Prostate gland (tissue), 2 donors: Measurements from ENCODE around the gene COL12A1. TPM values are rescaled to one million over a fixed set of nuclear protein-coding genes. Genes with fewer than 3 reads are reported as not detected.

Experiments
- DNase-seq: peaks from one replicate; pipeline ENCODE4 v3.0.0-alpha.2; 2019; ENCODE audit warnings: low spot score
- H3K27ac ChIP-seq, 2 donors: fragments of 200-600 bp; sonication (generic); 2 replicates each; pipeline ENCODE4 v1.5.1; 2017 to 2019
- H3K27me3 ChIP-seq: fragments of 200-600 bp; sonication (generic); replicated peaks from 2 replicates; pipeline ENCODE4 v1.5.1; 2019; ENCODE audit not compliant: insufficient read depth
- H3K36me3 ChIP-seq, 2 donors: fragments of 200-600 bp; sonication (generic); 1 replicate in 1 of 2; 2 replicates in 1 of 2; pipeline versions ENCODE4 v1.5.1 to v1.8.1; 2017 to 2019
- H3K4me1 ChIP-seq: fragments of 200-600 bp; sonication (generic); replicated peaks from 2 replicates; pipeline ENCODE4 v1.5.1; 2019
- H3K4me3 ChIP-seq, 2 donors: fragments of 200-600 bp; sonication (generic); 2 replicates each; pipeline ENCODE4 v1.5.1; 2017 to 2019
- H3K9me3 ChIP-seq: fragments of 200-600 bp; sonication (generic); 2 replicates; pipeline ENCODE4 v1.5.1; 2017
- CTCF ChIP-seq, 4 experiments: fragments of 200-600 bp in 2 of 4; fragments of 450-650 bp in 2 of 4; sonication (generic) in 2 of 4; IDR thresholded peaks; 1 replicate in 3 of 4; 2 replicates in 1 of 4; pipeline ENCODE4 v1.5.1; 2016 to 2019; ENCODE audit warnings: antibody characterized with exemption in 4 of 4, mild to moderate bottlenecking in 2 of 4, moderate library complexity in 2 of 4
- POLR2A ChIP-seq: fragments of 450-650 bp; IDR thresholded peaks from one replicate; pipeline ENCODE4 v1.6.1; 2016; ENCODE audit warnings: antibody characterized with exemption, mild to moderate bottlenecking
- POLR2AphosphoS5 ChIP-seq: sonication (generic); formaldehyde crosslinking; IDR thresholded peaks from one replicate; pipeline ENCODE4 v1.6.1; 2017; ENCODE audit warnings: antibody characterized with exemption
- WGBS: methylation state at CpG from one replicate; pipeline ENCODE4 v1.1.5; 2018; 5-methylcytosine and 5-hydroxymethylcytosine counted together
- intact Hi-C: fragments of 100-400 bp; cut with DNase I; formaldehyde crosslinking; loops from one replicate; pipeline ENCODE4 v1.14.2; 2022
- total RNA-seq, 2 donors: library from RNA; depleted of rRNA; stranded (reverse); fragments of >200 nt; gene quantifications; one replicate each; pipeline ENCODE4 v1.1.0, GENCODE V29; 2016

The COL12A1 gene
- total RNA-seq, 2 donors from 2014 or later: 8.6 to 40.6 TPM

GRCh38 chr6:75210885-75211739, 5.3 kb upstream of the COL12A1 start:
- no peak overlapping the region for H3K4me3 ChIP-seq
- H3K27ac ChIP-seq: no peak overlapping the region
- H3K27me3 ChIP-seq: no peaks in the 10 kb centered on the region
- H3K36me3 ChIP-seq: no peaks in the 10 kb centered on the region
- intact Hi-C loops: loop anchor here (5.0 kb wide), 1 partner anchor 1239 kb away; no protein-coding TSS in a partner anchor
- no peaks in the 10 kb centered on the region for H3K9me3 ChIP-seq
- H3K4me1 ChIP-seq: no peaks in the 10 kb centered on the region
- TF ChIP-seq POLR2A: no peak
- TF ChIP-seq CTCF (IDR thresholded peaks at IDR 0.05): peak; percentile 60 to 82 (median 77)
- no peak for TF ChIP-seq POLR2AphosphoS5
- DNase-seq: peak; percentile 59
- WGBS: 30% methylated on average over 10 of the region's 10 CpGs

- DNase-seq: no peak
- no peaks in the 10 kb centered on the region for H3K9me3 ChIP-seq
- TF ChIP-seq POLR2A (no peak), POLR2AphosphoS5 (no peak), CTCF (IDR thresholded peaks at IDR 0.05) (no peak)
- no peaks in the 10 kb centered on the region for H3K36me3 ChIP-seq
- no peak overlapping the region for H3K27ac ChIP-seq
- peaks cover 3% of the 10 kb centered on the region for H3K27me3 ChIP-seq
- no peak overlapping the region for H3K4me3 ChIP-seq
- 24% methylated on average over 7 of the region's 7 CpGs for WGBS
- no peaks in the 10 kb centered on the region for H3K4me1 ChIP-seq
- intact Hi-C loops: loop anchor here (5.0 kb wide), 2 partner anchors 1117 to 1352 kb away; no protein-coding TSS in a partner anchor
Measured at GRCh38 chr6:75209184-75209723, 3.4 kb upstream of the COL12A1 start.

GRCh38 chr6:75208298-75209183, 2.7 kb upstream of the COL12A1 start:
- peak; percentile 47 for TF ChIP-seq POLR2AphosphoS5
- TF ChIP-seq POLR2A: no peak
- TF ChIP-seq CTCF (IDR thresholded peaks at IDR 0.05): peak; percentile 47 to 89 (median 84)
- no peak overlapping the region for H3K27ac ChIP-seq
- no peaks in the 10 kb centered on the region for H3K4me1 ChIP-seq
- DNase-seq: peak; percentile 73
- peaks cover 3% of the 10 kb centered on the region for H3K27me3 ChIP-seq
- no peak overlapping the region for H3K4me3 ChIP-seq
- intact Hi-C loops: loop anchor here (5.0 kb wide), 2 partner anchors 1116 to 1351 kb away; no protein-coding TSS in a partner anchor
- no peaks in the 10 kb centered on the region for H3K9me3 ChIP-seq
- WGBS: 23% methylated on average over 33 of the region's 33 CpGs
- no peaks in the 10 kb centered on the region for H3K36me3 ChIP-seq

GRCh38 chr6:75206576-75207342, 906 bp upstream of the COL12A1 start:
- 20% methylated on average over 35 of the region's 35 CpGs for WGBS
- Histone ChIP-seq H3K27me3 (peaks cover 3% of the 10 kb centered on the region), H3K4me3 (peak overlapping the region; percentile 37 to 38), H3K4me1 (no peaks in the 10 kb centered on the region), H3K27ac (peak overlapping the region; percentile 41 to 60), H3K9me3 (no peaks in the 10 kb centered on the region), H3K36me3 (no peaks in the 10 kb centered on the region)
- no peak for DNase-seq
- TF ChIP-seq POLR2A (no peak), CTCF (IDR thresholded peaks at IDR 0.05) (no peak), POLR2AphosphoS5 (no peak)
- intact Hi-C loops: loop anchor here (5.0 kb wide), 2 partner anchors 1114 to 1349 kb away; no protein-coding TSS in a partner anchor
